Skin epidermis (tissue), 12 donors: ENCODE results near the gene PPP2R1A.
"Not testable (repeated sequence)": the region's sequence is repeated elsewhere in the genome, so short reads cannot be mapped to it uniquely, and the experiment has no call there.

ENCODE experiments used
- H3K27ac ChIP-seq, 21 experiments: fragments of 200-600 bp; sonication (generic) in 11 of 21; one replicate each; pipeline ENCODE4 v1.5.0; 2020; ENCODE audit warnings: mild to moderate bottlenecking in 3 of 21, inconsistent platforms in 2 of 21, moderate library complexity in 2 of 21
- H3K4me3 ChIP-seq, 7 experiments: fragments of 200-600 bp; sonication (generic) in 2 of 7; one replicate each; pipeline ENCODE4 v1.5.0; 2020; ENCODE audit warnings: inconsistent platforms in 2 of 7, mild to moderate bottlenecking in 2 of 7, moderate library complexity in 1 of 7

PPP2R1A gene

GRCh38 chr19:52197964-52198363 is 8.1 kb downstream of the PPP2R1A start:
- Histone ChIP-seq H3K4me3 (no peak overlapping the region), H3K27ac (peak overlapping the region in 1 of 21 experiments; percentile 44)

- H3K27ac ChIP-seq = no peak overlapping the region
- no peak overlapping the region for H3K4me3 ChIP-seq
These were observed 8.8 kb downstream of the PPP2R1A start for GRCh38 chr19:52198678-52199077.

- H3K4me3 ChIP-seq = no peak overlapping the region
- H3K27ac ChIP-seq = peak overlapping the region in 4 of 21 experiments; percentile 17 to 58 (median 46)
These were observed 10.2 kb downstream of the PPP2R1A start for GRCh38 chr19:52200044-52200443.

- H3K4me3 ChIP-seq = not testable (repeated sequence)
- peak overlapping the region in 4 of 21 experiments; percentile 17 to 58 (median 46) for H3K27ac ChIP-seq
These were observed 11.0 kb downstream of the PPP2R1A start for GRCh38 chr19:52200755-52201391.

GRCh38 chr19:52206481-52206880 is 16.6 kb downstream of the PPP2R1A start:
- Histone ChIP-seq H3K4me3 (no peak overlapping the region), H3K27ac (peak overlapping the region in 1 of 21 experiments; percentile 5)

GRCh38 chr19:52211203-52211602 is 21.4 kb downstream of the PPP2R1A start:
- Histone ChIP-seq H3K27ac (no peak overlapping the region), H3K4me3 (no peak overlapping the region)

- Histone ChIP-seq H3K27ac (no peak overlapping the region), H3K4me3 (no peak overlapping the region)
These were observed 22.2 kb downstream of the PPP2R1A start for GRCh38 chr19:52211926-52212571.

GRCh38 chr19:52212572-52213255 is 22.9 kb downstream of the PPP2R1A start:
- Histone ChIP-seq H3K4me3 (no peak overlapping the region), H3K27ac (no peak overlapping the region)

GRCh38 chr19:52214241-52214640 is 24.4 kb downstream of the PPP2R1A start:
- H3K27ac ChIP-seq = no peak overlapping the region

GRCh38 chr19:52216401-52216800 is 26.5 kb downstream of the PPP2R1A start:
- no peak overlapping the region for H3K4me3 ChIP-seq
- H3K27ac ChIP-seq = no peak overlapping the region

More at GRCh38 chr19:52214241-52214640, 24.4 kb downstream of the PPP2R1A start:
- H3K4me3 ChIP-seq = no peak overlapping the region

GRCh38 chr19:52217576-52217975 is 27.7 kb downstream of the PPP2R1A start:
- no peak overlapping the region for H3K4me3 ChIP-seq
- no peak overlapping the region for H3K27ac ChIP-seq

- no peak overlapping the region for H3K4me3 ChIP-seq
- H3K27ac ChIP-seq = peak overlapping the region in 1 of 21 experiments; percentile 8
These were observed 29.8 kb downstream of the PPP2R1A start for GRCh38 chr19:52219611-52220010.

- Histone ChIP-seq H3K27ac (no peak overlapping the region), H3K4me3 (no peak overlapping the region)
These were observed 31.2 kb downstream of the PPP2R1A start for GRCh38 chr19:52221031-52221430.

GRCh38 chr19:52221831-52222375 is 32.1 kb downstream of the PPP2R1A start:
- Histone ChIP-seq H3K27ac (no peak overlapping the region), H3K4me3 (no peak overlapping the region)

- Histone ChIP-seq H3K27ac (no peak overlapping the region), H3K4me3 (no peak overlapping the region)
These were observed 34.4 kb downstream of the PPP2R1A start for GRCh38 chr19:52224211-52224610.

GRCh38 chr19:52226652-52227051 is 36.8 kb downstream of the PPP2R1A start:
- no peak overlapping the region for H3K27ac ChIP-seq

GRCh38 chr19:52227196-52227940 is 37.5 kb downstream of the PPP2R1A start:
- no peak overlapping the region for H3K27ac ChIP-seq
- H3K4me3 ChIP-seq = no peak overlapping the region

More at GRCh38 chr19:52226652-52227051, 36.8 kb downstream of the PPP2R1A start:
- H3K4me3 ChIP-seq = no peak overlapping the region

- Histone ChIP-seq H3K27ac (no peak overlapping the region), H3K4me3 (no peak overlapping the region)
These were observed 38.1 kb downstream of the PPP2R1A start for GRCh38 chr19:52227980-52228379.

- H3K27ac ChIP-seq = peak overlapping the region in 2 of 21 experiments; percentile 42 to 48
- no peak overlapping the region for H3K4me3 ChIP-seq
These were observed 39.7 kb downstream of the PPP2R1A start for GRCh38 chr19:52229524-52229923.

- Histone ChIP-seq H3K4me3 (no peak overlapping the region), H3K27ac (peak overlapping the region in 8 of 21 experiments; percentile 11 to 69 (median 32))
These were observed 40.8 kb downstream of the PPP2R1A start for GRCh38 chr19:52230685-52231084.
